HUES6 (cell line): Measurements from ENCODE around the gene RUNX1.

Experiments
- H3K27ac ChIP-seq: 2 replicates; pipeline ENCODE4 v1.7.0; 2013; ENCODE audit warnings: low read depth, mild to moderate bottlenecking, low read length, inconsistent platforms
- H3K27me3 ChIP-seq: 2 replicates; pipeline ENCODE4 v1.6.1; 2013; ENCODE audit warnings: low read length; ENCODE audit not compliant: control insufficient read depth, insufficient read depth
- H3K36me3 ChIP-seq: 2 replicates; pipeline ENCODE4 v1.6.1; 2013; ENCODE audit warnings: low read length; ENCODE audit not compliant: control insufficient read depth, insufficient read depth
- H3K4me1 ChIP-seq: 2 replicates; pipeline ENCODE4 v1.6.1; 2013; ENCODE audit warnings: low read length; ENCODE audit not compliant: control insufficient read depth, insufficient read depth
- H3K4me3 ChIP-seq: 2 replicates; pipeline ENCODE4 v1.5.1; 2013; ENCODE audit warnings: low read depth, low read length
- H3K9ac ChIP-seq: one replicate; pipeline ENCODE4 v1.6.1; 2013; ENCODE audit warnings: mild to moderate bottlenecking, low read length
- H3K9me3 ChIP-seq: 2 replicates; pipeline ENCODE4 v1.6.1; 2013; ENCODE audit warnings: low read depth, low read length; ENCODE audit not compliant: control insufficient read depth, insufficient read depth

The RUNX1 gene

DNA sequence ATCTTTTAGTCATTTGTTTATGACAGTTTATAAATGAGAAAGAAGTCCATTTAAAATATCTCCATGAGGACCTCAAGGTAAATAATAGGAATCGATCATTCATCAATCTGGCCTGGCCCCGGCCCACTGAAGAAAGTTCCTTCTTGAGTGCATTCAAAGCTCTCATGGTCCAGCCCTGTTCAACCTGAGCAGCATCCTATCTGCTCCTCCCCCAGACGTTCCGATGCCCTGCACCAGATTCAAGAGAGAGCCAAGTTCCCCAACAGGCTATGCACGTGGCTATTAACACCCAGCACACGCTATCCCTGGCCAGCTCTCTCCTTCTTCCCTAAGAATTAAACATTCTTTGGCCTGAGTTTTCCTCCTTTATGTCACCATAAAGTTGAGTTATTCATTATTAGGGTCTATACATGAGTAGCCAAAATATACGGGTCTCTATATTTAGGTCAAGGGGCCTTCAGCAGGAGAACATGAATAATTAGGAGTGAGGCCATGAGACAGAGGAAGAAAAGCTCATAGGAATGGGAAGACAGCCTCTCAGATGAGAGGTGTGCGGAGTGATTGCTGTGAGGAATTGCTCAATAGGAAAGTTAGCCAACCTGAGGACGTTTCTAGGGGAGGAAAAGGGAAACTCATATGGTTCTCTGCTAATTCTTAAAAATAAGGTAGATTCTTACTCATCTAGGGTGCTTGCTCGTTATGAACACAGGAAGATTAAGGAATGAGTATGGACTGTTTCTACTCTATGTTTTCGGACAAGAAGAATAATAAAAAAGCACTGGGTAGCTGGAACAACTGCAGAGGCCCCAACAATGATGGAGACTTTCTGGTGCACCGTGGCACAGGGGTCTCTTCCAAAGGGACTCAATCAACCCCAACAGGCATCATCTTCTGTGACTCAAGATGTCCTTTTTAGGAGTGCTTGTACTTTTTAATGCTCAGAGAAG is 23.6 kb downstream of the RUNX1 start:
- Histone ChIP-seq H3K9me3 (no peaks in the 10 kb centered on the region), H3K27me3 (peaks cover 11% of the 10 kb centered on the region), H3K4me1 (peaks cover 10% of the 10 kb centered on the region), H3K36me3 (no peaks in the 10 kb centered on the region), H3K27ac (no peak overlapping the region), H3K4me3 (no peak overlapping the region), H3K9ac (no peak overlapping the region)

DNA sequence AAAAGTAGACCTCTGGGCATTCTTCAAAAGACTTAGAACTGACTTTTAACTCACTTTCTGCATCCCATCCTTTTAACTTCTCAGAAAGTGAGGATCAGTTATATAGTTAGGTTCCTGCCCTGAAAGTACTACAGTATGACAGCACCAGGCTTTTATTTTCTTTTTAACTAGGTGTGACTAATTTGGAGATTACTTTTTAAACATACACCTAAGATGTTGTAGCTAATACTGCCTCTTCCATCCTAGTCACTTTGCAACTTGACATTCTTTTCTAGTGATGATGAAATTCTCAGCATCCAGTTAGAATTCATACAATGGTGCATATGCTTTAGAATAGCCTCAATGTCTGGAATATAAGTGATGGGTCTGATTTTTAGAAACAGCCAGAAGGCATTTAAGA is 24.6 kb downstream of the RUNX1 start:
- no peak overlapping the region for H3K27ac ChIP-seq
- no peaks in the 10 kb centered on the region for H3K36me3 ChIP-seq
- no peak overlapping the region for H3K4me3 ChIP-seq
- H3K9ac ChIP-seq: no peak overlapping the region
- H3K9me3 ChIP-seq: no peaks in the 10 kb centered on the region
- H3K4me1 ChIP-seq: peaks cover 10% of the 10 kb centered on the region
- H3K27me3 ChIP-seq: peaks cover 11% of the 10 kb centered on the region

DNA sequence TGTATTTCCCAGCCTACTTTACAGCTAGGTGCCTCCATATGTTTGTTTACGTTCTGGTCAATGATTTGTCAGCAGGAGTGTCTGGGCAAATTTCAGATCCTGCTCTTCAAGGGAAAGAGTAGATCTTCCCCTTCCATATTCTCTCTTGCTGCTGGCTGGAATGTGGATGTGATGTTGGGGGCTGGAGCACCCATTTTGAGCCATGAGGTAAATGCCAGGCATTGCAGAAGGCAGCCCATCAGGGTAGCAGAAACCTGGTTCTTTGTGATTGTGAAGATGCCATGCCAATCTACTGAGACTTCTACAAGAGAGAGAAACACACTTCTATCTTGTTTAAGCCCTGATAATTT is 25.1 kb downstream of the RUNX1 start:
- H3K4me1 ChIP-seq: peaks cover 10% of the 10 kb centered on the region
- H3K36me3 ChIP-seq: no peaks in the 10 kb centered on the region
- no peak overlapping the region for H3K9ac ChIP-seq
- no peaks in the 10 kb centered on the region for H3K9me3 ChIP-seq
- H3K27ac ChIP-seq: no peak overlapping the region
- no peak overlapping the region for H3K4me3 ChIP-seq
- H3K27me3 ChIP-seq: peaks cover 11% of the 10 kb centered on the region

DNA sequence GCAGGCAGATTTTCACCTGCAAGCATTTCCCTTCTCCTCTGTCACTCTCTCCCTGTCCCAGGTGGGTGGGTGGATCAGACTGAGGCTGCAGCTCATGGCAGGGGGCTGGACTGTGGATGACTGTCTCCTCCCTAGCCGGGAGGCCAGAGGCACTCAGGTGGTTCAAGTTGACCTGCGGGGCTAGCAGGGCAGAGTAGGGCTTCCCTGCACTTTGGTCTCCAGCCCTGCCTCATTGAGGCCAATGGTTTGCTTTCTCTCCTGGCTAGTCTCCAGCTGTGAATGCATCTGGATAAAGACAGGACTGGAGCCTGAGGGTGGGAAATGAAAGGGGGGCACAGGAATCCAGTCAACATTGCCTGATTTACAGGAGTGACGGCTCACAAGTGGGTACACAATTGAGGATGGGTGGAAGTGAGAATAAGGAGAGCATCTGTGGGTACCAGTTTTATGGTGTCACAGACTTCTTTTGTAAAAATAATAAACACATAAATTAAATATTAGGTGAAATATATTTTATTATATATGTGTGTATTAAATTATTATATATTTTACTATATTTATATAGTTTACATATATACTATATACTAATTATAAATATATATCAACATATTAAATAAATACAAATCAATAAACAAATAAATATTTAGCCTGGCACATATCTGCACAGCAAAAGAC is 25.6 kb downstream of the RUNX1 start:
- peaks cover 11% of the 10 kb centered on the region for H3K27me3 ChIP-seq
- H3K4me1 ChIP-seq: peaks cover 10% of the 10 kb centered on the region
- no peaks in the 10 kb centered on the region for H3K36me3 ChIP-seq
- H3K9ac ChIP-seq: no peak overlapping the region
- H3K9me3 ChIP-seq: no peaks in the 10 kb centered on the region
- no peak overlapping the region for H3K27ac ChIP-seq
- no peak overlapping the region for H3K4me3 ChIP-seq

DNA sequence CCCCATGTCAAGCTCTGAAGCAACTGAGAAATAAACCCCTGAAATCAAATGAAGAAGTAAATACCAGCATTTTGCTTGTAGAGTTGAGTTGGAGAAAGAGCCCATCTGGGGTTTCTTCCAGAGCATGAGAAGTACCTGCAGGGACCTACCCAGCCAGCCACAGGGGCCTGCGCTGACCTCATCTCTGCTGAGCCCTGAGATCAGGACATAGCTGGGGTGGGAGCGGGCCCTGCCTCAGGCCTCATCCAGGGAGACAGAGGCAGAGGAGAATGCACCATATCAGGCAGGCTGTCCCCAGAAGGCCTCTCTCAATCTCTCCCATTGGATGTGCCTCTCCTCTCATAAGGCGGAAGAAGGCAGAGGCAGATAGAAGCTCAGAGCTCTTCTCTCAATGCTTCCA is 27.6 kb downstream of the RUNX1 start:
- no peak overlapping the region for H3K27ac ChIP-seq
- no peaks in the 10 kb centered on the region for H3K36me3 ChIP-seq
- H3K9me3 ChIP-seq: no peaks in the 10 kb centered on the region
- no peak overlapping the region for H3K9ac ChIP-seq
- peaks cover 11% of the 10 kb centered on the region for H3K27me3 ChIP-seq
- H3K4me1 ChIP-seq: no peaks in the 10 kb centered on the region
- H3K4me3 ChIP-seq: no peak overlapping the region

DNA sequence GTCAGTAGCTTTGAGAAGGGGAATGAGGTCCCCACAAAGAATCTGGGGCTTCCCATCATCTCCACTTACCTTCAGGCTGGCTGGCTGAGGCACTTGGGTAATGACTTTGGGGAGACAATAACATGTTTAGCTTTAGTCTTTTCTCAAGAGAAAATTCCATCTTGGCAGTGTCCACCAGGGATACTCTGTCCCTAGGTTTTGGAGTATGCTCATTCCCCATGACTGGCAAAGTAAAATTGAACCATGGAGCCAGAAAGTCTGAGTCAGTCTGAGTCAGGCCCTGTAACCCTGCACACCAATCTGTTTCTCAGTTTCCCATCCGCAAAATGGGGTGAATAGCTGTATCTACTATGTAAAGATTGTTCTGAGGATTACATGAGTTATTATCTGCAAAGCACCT is 28.2 kb downstream of the RUNX1 start:
- Histone ChIP-seq H3K36me3 (no peaks in the 10 kb centered on the region), H3K27me3 (peaks cover 7% of the 10 kb centered on the region), H3K9me3 (no peaks in the 10 kb centered on the region), H3K9ac (no peak overlapping the region), H3K27ac (no peak overlapping the region), H3K4me3 (no peak overlapping the region), H3K4me1 (no peaks in the 10 kb centered on the region)

DNA sequence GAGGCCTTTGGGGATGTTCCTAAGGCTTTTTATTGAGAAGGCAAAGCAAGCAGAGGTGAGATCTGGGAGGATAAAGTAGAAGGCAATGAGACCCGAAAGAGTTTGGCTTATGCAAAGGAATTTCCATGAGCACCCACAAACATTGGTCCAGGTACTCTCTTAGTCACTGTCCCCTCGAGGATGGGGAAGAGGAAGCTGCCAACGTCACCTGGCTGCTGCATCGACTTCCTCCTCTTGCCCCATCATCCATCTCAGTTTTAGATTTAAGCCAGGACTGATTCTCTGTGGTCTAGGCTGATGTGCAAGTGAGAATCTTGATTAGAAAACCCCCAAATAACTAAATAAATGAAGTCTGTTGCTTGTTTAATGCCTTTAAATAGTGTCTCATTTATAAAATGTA is 28.7 kb downstream of the RUNX1 start:
- Histone ChIP-seq H3K9me3 (no peaks in the 10 kb centered on the region), H3K36me3 (no peaks in the 10 kb centered on the region), H3K4me1 (no peaks in the 10 kb centered on the region), H3K27ac (no peak overlapping the region), H3K9ac (no peak overlapping the region), H3K4me3 (no peak overlapping the region), H3K27me3 (peaks cover 3% of the 10 kb centered on the region)

DNA sequence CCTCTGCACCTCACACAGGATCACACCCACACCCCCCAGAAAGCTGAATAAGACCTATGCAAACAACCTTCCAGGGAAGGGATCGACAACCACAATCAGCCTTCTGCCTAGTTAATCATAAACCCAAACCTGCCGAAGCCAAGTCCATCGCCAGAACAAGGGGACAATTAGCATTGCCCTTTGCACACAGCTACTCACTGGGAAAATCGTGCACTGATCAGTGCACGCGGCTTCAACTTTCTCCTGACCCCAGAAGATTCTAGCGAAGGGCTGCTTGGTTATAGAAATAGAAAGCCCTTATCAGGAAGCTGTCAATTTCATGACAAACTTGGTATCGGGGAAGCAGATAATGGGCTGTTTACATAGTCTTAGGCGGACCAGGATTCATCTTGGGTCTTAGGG is 29.5 kb downstream of the RUNX1 start:
- no peaks in the 10 kb centered on the region for H3K27me3 ChIP-seq
- H3K9me3 ChIP-seq: no peaks in the 10 kb centered on the region
- no peaks in the 10 kb centered on the region for H3K36me3 ChIP-seq
- H3K9ac ChIP-seq: no peak overlapping the region
- H3K27ac ChIP-seq: no peak overlapping the region
- no peak overlapping the region for H3K4me3 ChIP-seq
- no peaks in the 10 kb centered on the region for H3K4me1 ChIP-seq

DNA sequence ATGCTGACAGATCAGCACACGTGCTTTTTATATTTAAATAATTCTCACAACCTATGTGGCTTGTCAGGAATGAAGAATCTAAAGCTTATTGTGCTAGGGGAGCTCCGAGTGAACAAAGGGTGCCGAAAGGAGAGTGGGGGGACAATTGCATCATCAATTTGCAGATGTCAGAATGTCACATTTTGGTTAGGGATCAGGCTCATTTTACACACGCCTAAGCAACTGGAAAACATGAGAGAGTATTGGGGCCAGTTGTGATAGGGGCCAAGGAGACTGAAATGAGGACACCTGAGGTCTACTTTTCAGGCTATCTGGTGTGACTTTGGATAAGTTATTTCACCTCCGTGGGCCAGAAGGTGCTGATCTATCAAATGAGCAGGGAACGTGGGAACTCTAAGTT is 31.8 kb downstream of the RUNX1 start:
- Histone ChIP-seq H3K27ac (no peak overlapping the region), H3K27me3 (no peaks in the 10 kb centered on the region), H3K9ac (no peak overlapping the region), H3K4me3 (no peak overlapping the region), H3K4me1 (no peaks in the 10 kb centered on the region), H3K9me3 (no peaks in the 10 kb centered on the region), H3K36me3 (no peaks in the 10 kb centered on the region)

DNA sequence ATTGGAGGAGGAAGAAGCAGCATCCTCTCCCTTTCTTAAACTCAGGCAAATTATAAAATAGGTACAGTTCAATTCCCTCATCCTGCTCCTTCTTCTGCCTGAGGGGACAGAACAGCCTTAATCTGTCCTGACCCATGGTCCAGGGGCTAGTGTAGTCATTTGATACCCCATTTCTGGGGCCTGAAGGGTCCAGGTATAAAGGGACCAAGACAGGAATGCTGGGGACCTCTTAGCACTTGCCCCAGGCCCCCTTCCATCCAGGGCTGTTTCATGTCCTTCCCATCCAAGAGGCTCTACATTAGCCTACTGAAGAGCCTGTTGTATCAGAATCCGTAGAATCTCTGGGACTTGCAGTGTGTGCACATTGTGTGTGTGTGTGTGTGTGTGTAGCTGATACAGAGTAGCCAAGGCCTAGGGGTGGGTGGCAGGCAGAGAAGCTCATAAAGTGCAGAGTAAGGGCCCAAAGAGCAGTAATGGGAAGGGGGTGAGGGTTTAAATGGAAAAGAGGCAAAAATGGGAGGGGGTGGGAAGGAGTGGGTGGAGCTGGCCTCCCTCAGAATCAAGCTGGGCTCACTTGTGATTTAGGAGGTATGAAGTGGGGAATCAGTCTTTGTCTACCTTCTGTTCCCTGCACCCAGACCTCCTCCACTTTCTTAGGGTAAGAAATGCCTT is 32.4 kb downstream of the RUNX1 start:
- Histone ChIP-seq H3K9me3 (no peaks in the 10 kb centered on the region), H3K4me3 (no peak overlapping the region), H3K27me3 (no peaks in the 10 kb centered on the region), H3K4me1 (no peaks in the 10 kb centered on the region), H3K27ac (no peak overlapping the region), H3K9ac (no peak overlapping the region), H3K36me3 (no peaks in the 10 kb centered on the region)

DNA sequence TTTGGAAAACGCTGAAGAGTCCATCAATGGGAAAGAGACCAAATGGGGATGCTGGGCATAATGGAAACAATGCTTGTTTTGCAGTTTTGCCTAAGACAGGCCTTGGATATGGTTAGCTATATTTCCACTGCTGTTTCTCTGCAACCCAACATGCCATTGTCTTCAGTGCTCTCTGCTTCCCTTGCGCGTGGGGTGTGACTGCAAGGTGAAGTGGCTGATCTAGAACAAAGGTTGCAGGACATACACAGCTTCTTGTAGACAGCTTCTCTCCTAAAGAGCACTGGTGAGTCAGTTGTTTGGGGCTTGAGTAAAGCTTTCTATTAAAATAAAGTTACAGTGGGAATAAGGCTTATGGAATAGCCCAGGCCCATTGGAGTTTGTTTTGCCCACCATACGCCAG is 33.0 kb downstream of the RUNX1 start:
- Histone ChIP-seq H3K27ac (no peak overlapping the region), H3K36me3 (no peaks in the 10 kb centered on the region), H3K9me3 (no peaks in the 10 kb centered on the region), H3K4me1 (no peaks in the 10 kb centered on the region), H3K4me3 (no peak overlapping the region), H3K9ac (no peak overlapping the region), H3K27me3 (no peaks in the 10 kb centered on the region)
